Measurements from ENCODE around the gene KLLN. TPM values are rescaled to one million over a fixed set of nuclear protein-coding genes. Genes with fewer than 3 reads are reported as not detected.
"Not testable (repeated sequence)": the region's sequence is repeated elsewhere in the genome, so short reads cannot be mapped to it uniquely, and the experiment has no call there.

The KLLN gene
- total and polyA plus RNA-seq, 2 of the 13 experiments (the other 11 are each of a cell fraction or from before 2014, with no cell fraction given) = 0.08 to 0.44 TPM

DNA sequence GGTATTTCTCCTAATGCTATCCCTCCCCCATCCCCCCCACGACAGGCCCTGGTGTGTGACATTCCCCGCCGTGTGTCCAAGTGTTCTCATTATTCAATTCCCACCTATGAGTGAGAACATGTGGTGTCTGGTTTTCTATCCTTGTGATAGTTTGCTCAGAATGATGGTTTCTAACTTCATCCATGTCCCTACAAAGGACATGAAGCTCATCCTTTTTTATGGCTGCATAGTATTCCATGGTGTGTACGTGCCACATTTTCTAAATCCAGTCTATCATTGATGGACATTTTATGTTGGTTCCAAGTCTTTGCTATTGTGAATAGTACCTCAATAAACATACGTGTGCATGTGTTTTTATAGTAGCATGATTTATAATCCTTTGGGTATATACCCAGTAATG, 8.1 kb downstream of the KLLN start:
- DNase-seq (ENCODE audit: low spot score); ATAC-seq; H3K4me2 ChIP-seq (ENCODE audit: low read depth, low read length); H4K20me1 ChIP-seq (ENCODE audit: insufficient read depth, low read length); H3K36me3 ChIP-seq (replicated peaks in 1 of 2; ENCODE audit: control insufficient read depth in 1 of 2, insufficient read depth in 2 of 2, low read length in 2 of 2); CTCF ChIA-PET (ENCODE audit: low intra/inter-chr PET ratio, low total read pairs); POLR2A ChIA-PET; BruUV-seq (replicated peaks); FAIRE-seq; H2AFZ ChIP-seq (ENCODE audit: low read length); H3K4me3 ChIP-seq (replicated peaks in 1 of 3; ENCODE audit: insufficient read depth in 1 of 3, low read depth in 2 of 3, low read length in 3 of 3); H3K9me3 ChIP-seq (ENCODE audit: low read length); H3K79me2 ChIP-seq (ENCODE audit: insufficient read depth, low read length); H3K27ac ChIP-seq (ENCODE audit: extremely low read length, insufficient read depth, low read length); H3K9ac ChIP-seq (ENCODE audit: insufficient read depth, low read depth, low read length); H3K27me3 ChIP-seq (ENCODE audit: control insufficient read depth in 1 of 2, insufficient read depth in 2 of 2, low read length in 2 of 2); intact Hi-C loops (cut with micrococcal nuclease; ENCODE audit: unreplicated experiment): not testable (repeated sequence)
- WGBS (ENCODE audit: low lambda C conversion rate) = 52% methylated on average over 5 of the region's 5 CpGs
- in situ Hi-C loops (cut with HindIII; ENCODE audit: extremely low pct_ligation_motif_present, low pct_unique_long_range_greater_than_20kb) = loop anchor here (10.0 kb wide), 1 partner anchor 700 kb away; no protein-coding TSS in a partner anchor
- H3K4me1 ChIP-seq (ENCODE audit: insufficient read depth, low read length) = peaks cover 11% of the 10 kb centered on the region

DNA sequence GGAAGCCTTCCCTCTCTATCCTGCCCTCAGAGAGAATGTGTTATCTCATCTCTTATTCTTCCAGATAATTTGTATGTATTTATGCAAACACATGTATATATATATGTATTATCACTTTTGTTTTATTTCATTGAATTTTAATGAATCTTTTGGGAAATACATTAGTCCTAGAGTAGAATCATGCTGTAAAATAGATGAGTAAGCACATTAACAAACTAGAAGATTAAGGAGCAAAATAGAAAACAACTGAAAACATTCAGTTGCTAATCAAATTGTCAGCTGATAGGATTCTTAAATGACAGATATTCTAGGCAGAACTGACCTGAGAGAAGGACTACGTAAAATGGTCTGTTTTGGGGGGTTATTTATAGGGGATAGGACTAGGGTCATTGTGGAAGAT, 11.2 kb downstream of the KLLN start:
- no peaks in the 10 kb centered on the region for H3K9me3 ChIP-seq (ENCODE audit: low read length)
- WGBS (ENCODE audit: low lambda C conversion rate) = 5% methylated on average over 1 of the region's 1 CpG
- POLR2A ChIA-PET = no interaction called here
- BruUV-seq (replicated peaks) = no TSS peak
- no peaks in the 10 kb centered on the region for H3K27me3 ChIP-seq (ENCODE audit: control insufficient read depth in 1 of 2, insufficient read depth in 2 of 2, low read length in 2 of 2)
- TF ChIP-seq MAFK (conservative IDR thresholded peaks at IDR 0.05 in 1 of 2, IDR thresholded peaks at IDR 0.05 in 1 of 2; ENCODE audit: low read length in 2 of 2) (peak; percentile 70 to 81), MAFF (IDR thresholded peaks at IDR 0.05; ENCODE audit: low read depth, low read length) (peak; percentile 67), ZNF350 (CRISPR knock-in tag; IDR thresholded peaks at IDR 0.05; ENCODE audit: borderline replicate concordance, low read depth) (no peak)
- TF ChIP-seq, protein P1, sequence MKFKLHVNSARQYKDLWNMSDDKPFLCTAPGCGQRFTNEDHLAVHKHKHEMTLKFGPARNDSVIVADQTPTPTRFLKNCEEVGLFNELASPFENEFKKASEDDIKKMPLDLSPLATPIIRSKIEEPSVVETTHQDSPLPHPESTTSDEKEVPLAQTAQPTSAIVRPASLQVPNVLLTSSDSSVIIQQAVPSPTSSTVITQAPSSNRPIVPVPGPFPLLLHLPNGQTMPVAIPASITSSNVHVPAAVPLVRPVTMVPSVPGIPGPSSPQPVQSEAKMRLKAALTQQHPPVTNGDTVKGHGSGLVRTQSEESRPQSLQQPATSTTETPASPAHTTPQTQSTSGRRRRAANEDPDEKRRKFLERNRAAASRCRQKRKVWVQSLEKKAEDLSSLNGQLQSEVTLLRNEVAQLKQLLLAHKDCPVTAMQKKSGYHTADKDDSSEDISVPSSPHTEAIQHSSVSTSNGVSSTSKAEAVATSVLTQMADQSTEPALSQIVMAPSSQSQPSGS (CRISPR knock-in tag; IDR thresholded peaks at IDR 0.05) = no peak
- H3K4me2 ChIP-seq (ENCODE audit: low read depth, low read length) = no peak overlapping the region
- intact Hi-C loops (cut with micrococcal nuclease; ENCODE audit: unreplicated experiment) (no loop called here), in situ Hi-C loops (cut with HindIII; ENCODE audit: extremely low pct_ligation_motif_present, low pct_unique_long_range_greater_than_20kb) (loop anchor here (10.0 kb wide), 1 partner anchor 703 kb away; no protein-coding TSS in a partner anchor)
- no peak overlapping the region for H2AFZ ChIP-seq (ENCODE audit: low read length)
- H3K79me2 ChIP-seq (ENCODE audit: insufficient read depth, low read length) = no peaks in the 10 kb centered on the region
- H3K9ac ChIP-seq (ENCODE audit: insufficient read depth, low read depth, low read length) = no peak overlapping the region
- no peak overlapping the region for H3K4me3 ChIP-seq (replicated peaks in 1 of 3; ENCODE audit: insufficient read depth in 1 of 3, low read depth in 2 of 3, low read length in 3 of 3)
- CTCF ChIA-PET (ENCODE audit: low intra/inter-chr PET ratio, low total read pairs) = no interaction called here
- no peak for DNase-seq (ENCODE audit: low spot score)
- H4K20me1 ChIP-seq (ENCODE audit: insufficient read depth, low read length) = no peaks in the 10 kb centered on the region
- H3K27ac ChIP-seq (ENCODE audit: extremely low read length, insufficient read depth, low read length) = no peak overlapping the region
- no peak for ATAC-seq
- H3K36me3 ChIP-seq (replicated peaks in 1 of 2; ENCODE audit: control insufficient read depth in 1 of 2, insufficient read depth in 2 of 2, low read length in 2 of 2) = no peaks in the 10 kb centered on the region
- peaks cover 12% of the 10 kb centered on the region for H3K4me1 ChIP-seq (ENCODE audit: insufficient read depth, low read length)
- FAIRE-seq = no peak

All from HepG2 (cell line).